HCT116 (cell line): ENCODE measurements around the gene LAMP5.

Experiments
- CTCF ChIP-seq, 3 experiments: fragments of 200-600 bp in 1 of 3; sonication (generic) in 1 of 3; IDR thresholded peaks in 2 of 3; conservative IDR thresholded peaks in 1 of 3; 2 replicates each; pipeline ENCODE4 v1.5.1; 2012 to 2017; ENCODE audit warnings: low read depth in 2 of 3, low read length in 2 of 3, antibody characterized with exemption in 1 of 3, borderline replicate concordance in 1 of 3, control low read depth in 1 of 3, mild to moderate bottlenecking in 1 of 3, mixed read lengths in 1 of 3, mixed run types in 1 of 3, moderate library complexity in 1 of 3; ENCODE audit not compliant: insufficient read depth in 1 of 3
- EZH2 ChIP-seq: fragments of 200-600 bp; sonication (generic); IDR thresholded peaks from 2 replicates; pipeline ENCODE4 v1.6.1; 2017; ENCODE audit warnings: antibody characterized with exemption, mixed run types
- POLR2A ChIP-seq: IDR thresholded peaks from 2 replicates; pipeline ENCODE4 v1.7.0; 2011; ENCODE audit warnings: borderline replicate concordance; ENCODE audit not compliant: insufficient read depth, insufficient read length; ENCODE audit errors: extremely low read depth
- POLR2AphosphoS5 ChIP-seq: IDR thresholded peaks from 2 replicates; pipeline ENCODE4 v1.6.1; 2011; ENCODE audit warnings: mild to moderate bottlenecking, low read depth, low read length, moderate library complexity
- RAD21 ChIP-seq: IDR thresholded peaks from 2 replicates; pipeline ENCODE4 v1.6.1; 2012; ENCODE audit warnings: low read depth, mild to moderate bottlenecking

- TF ChIP-seq CTCF (IDR thresholded peaks at IDR 0.05 in 2 of 3, conservative IDR thresholded peaks at IDR 0.05 in 1 of 3; ENCODE audit: borderline replicate concordance in 1 of 3, insufficient read depth in 1 of 3, low read depth in 2 of 3, low read length in 2 of 3) (no peak), EZH2 (no peak), POLR2AphosphoS5 (no peak), RAD21 (no peak), POLR2A (no peak)
Observed at GRCh38 chr20:9514072-9514460, 324 bp upstream of the LAMP5 start.
